HG02798 (cell line): Measurements from ENCODE around the gene GARIN1A.

Experiments
- ATAC-seq: cut with Tn5 transposase; IDR thresholded peaks from one replicate; pipeline ENCODE4 v1.9.1; 2021; ENCODE audit warnings: mild to moderate bottlenecking; ENCODE audit not compliant: unreplicated experiment, poor library complexity

Gene GARIN1A

GRCh38 chr7:128710481-128710880 lies 38.4 kb downstream of the GARIN1A start:
- no peak for ATAC-seq

DNA sequence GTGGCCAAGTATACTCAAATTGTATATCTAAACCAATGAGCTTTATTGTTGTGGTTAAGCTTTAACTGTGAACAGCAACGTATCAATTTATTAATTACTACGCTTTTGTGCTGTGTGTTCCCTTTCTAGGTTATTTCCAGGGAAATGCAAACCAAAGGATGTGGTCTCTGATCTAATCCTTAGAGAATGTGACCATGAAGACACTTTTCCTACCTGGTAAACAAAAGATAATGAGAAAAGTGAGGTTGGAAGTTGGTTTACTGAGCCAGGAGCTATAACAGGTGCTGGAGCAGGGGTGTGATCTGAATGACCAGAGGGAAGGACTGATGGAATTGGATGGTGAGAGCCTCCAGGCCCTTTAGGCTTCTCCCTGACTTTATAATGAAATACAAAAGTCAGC lies 41.7 kb downstream of the GARIN1A start:
- no peak for ATAC-seq

DNA sequence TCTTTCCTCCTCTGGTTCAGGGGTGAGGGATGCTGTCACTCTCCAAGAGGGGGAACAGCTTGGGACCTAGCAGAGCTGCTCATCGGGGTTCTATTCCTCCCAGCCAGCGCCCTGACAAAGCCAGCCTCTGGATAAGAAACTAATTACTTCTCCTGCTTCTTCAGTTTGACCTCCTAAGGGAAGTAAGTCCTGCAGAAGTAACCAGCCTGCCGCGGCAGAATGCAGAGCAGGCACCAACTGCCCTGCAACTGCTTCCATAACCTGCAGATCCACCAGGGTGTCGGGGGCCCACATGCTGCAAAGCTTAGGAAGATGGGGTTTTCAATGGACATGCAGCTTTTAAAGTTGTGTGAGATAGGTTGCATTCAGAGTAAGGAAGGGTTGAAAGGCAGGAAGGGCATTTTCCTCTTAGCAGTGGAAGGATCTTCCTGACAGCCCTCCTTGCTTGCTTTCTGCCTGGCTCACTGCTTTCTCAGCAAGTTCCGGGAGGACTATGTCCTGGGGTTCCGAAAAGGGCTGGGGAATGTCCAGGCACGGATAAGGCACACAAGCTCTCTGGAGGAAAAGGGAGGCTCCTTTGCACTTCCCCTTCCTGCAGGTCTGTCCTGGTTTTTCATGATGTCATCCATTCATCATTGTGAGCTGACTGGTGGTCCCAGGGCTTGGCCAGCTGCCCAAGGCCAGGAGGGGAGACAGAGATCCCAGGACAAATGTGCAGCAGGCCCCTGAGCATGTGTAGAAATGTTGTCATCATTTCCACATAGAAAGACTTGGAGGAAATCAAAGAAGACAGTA lies 42.8 kb downstream of the GARIN1A start:
- ATAC-seq, result no peak

DNA sequence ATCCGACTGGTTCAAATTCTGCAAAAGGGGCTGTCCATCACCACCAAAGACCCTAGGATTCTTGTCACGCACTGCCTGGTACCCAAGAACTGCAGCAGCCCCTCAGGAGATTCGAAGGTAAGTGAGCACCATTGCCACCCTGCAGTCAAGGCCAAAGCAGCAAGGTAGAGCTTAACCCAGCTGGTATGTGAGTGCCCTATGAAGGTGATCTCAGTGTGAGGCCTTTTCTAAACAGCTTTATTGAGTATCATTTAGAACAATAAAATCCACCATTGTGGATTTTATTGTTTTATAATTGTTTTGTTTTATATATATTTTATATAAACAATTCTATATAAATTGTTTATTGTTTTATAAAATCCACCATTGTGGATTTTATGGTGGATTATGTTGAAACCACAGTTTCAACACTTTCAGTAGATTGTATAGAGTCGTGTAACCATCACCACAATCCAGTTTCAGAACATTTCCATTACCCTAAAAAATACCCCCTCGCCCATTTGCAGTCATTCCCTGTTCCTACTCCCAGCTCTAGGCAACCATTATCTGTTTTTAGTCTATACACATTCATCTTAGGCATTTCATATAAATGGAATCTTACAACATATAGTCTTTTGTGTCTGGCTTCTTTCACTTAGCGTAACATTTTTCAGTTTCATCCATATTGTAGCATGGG lies 47.0 kb downstream of the GARIN1A start:
- ATAC-seq, result no peak

DNA sequence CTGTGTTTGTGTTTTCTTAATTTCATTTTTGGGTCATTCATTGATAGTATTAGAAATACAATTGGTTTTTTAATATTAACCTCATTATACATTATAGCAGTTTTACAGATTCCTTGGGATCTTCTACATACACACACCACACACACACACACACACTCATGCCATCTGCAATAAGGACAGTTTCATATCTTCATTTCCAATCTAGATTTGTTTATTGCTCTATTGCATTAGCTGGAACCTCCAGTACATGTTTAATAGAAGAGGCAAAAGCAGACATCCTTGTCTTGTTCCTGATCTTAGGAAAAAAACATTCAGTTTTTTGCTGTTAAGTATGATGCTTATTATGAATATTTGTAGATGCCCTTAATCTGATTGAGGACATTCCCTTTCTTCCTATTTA lies 49.3 kb downstream of the GARIN1A start:
- ATAC-seq, result no peak
